GM23248 (cell line): ENCODE data around the gene TUBB8B.
"Not testable (repeated sequence)": the region's sequence is repeated elsewhere in the genome, so short reads cannot be mapped to it uniquely, and the experiment has no call there.

ENCODE experiments used
- EZH2 ChIP-seq: fragments of 200-600 bp; sonication (generic); IDR thresholded peaks from 2 replicates; pipeline ENCODE4 v1.6.1; 2018; ENCODE audit warnings: antibody characterized with exemption, mild to moderate bottlenecking; ENCODE audit not compliant: insufficient read depth, poor library complexity, severe bottlenecking
- EZH2phosphoT487 ChIP-seq: fragments of 200-600 bp; sonication (generic); IDR thresholded peaks from 2 replicates; pipeline ENCODE4 v1.6.1; 2018; ENCODE audit warnings: antibody characterized with exemption, moderate library complexity, mild to moderate bottlenecking, low read depth; ENCODE audit not compliant: insufficient read depth

DNA sequence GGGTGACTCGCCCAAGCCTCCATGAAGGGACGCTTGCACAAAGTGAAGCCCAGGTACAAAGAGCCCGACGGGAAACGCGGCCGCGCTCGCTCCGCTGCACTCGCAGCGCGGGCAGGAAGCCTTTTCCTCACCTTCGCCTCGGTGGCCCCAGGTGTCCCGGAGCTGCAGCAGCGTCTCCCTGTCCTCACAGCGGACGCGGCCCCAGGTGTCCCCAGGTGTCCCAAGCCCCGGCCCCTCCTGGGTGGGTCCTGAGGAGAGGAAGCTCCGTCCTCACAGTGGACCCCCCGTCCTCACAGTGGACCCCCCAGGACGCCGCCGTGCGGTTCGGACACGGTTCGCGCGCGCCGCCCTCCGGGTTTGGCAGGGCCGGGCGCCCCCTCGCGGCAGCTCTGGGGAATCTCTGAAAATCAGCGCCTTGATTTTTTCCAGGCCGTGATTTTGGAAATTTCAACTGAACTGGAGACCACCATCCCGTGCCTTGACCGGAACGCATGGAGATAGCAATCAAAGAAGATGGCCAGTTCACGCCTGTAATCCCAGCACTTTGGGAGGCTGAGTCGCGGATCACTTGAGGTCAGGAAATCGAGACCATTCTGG is 23.9 kb upstream of the TUBB8B start:
- TF ChIP-seq EZH2phosphoT487, EZH2: not testable (repeated sequence)
